Suprapubic skin (tissue), 4 donors: ENCODE results near the gene JPH2. TPM values are rescaled to one million over a fixed set of nuclear protein-coding genes. Genes with fewer than 3 reads are reported as not detected.
A peak's percentile ranks its signal among the peaks of the same experiment; 100 is the strongest.
"Not testable (repeated sequence)": the region's sequence is repeated elsewhere in the genome, so short reads cannot be mapped to it uniquely, and the experiment has no call there.

Experiments used
- DNase-seq, 2 donors: peaks; one replicate each; pipeline ENCODE4 v3.0.0-alpha.2; 2019; ENCODE audit warnings: low spot score in 2 of 2
- H3K27ac ChIP-seq: fragments of 200-600 bp; sonication (generic); one replicate; pipeline ENCODE4 v1.5.1; 2019
- H3K27me3 ChIP-seq: fragments of 200-600 bp; sonication (generic); one replicate; pipeline ENCODE4 v1.5.1; 2019
- H3K36me3 ChIP-seq: fragments of 200-600 bp; sonication (generic); one replicate; pipeline ENCODE4 v1.5.1; 2019
- H3K4me1 ChIP-seq: fragments of 200-600 bp; sonication (generic); one replicate; pipeline ENCODE4 v1.5.1; 2019
- H3K4me3 ChIP-seq: fragments of 200-600 bp; sonication (generic); one replicate; pipeline ENCODE4 v1.5.1; 2019; ENCODE audit warnings: mild to moderate bottlenecking
- H3K9me3 ChIP-seq: fragments of 200-600 bp; sonication (generic); one replicate; pipeline ENCODE4 v1.5.1; 2019
- CTCF ChIP-seq, 2 donors: fragments of 200-600 bp in 1 of 2; fragments of 450-650 bp in 1 of 2; sonication (generic) in 1 of 2; IDR thresholded peaks; one replicate each; pipeline ENCODE4 v1.5.1; 2016 to 2019; ENCODE audit warnings: antibody characterized with exemption in 2 of 2, mild to moderate bottlenecking in 1 of 2, moderate library complexity in 1 of 2
- EP300 ChIP-seq: sonication (generic); formaldehyde crosslinking; IDR thresholded peaks from one replicate; pipeline ENCODE4 v1.6.1; 2017; ENCODE audit warnings: antibody characterized with exemption
- POLR2A ChIP-seq, 2 donors: fragments of 450-650 bp; IDR thresholded peaks; one replicate each; pipeline ENCODE4 v1.6.1; 2017; ENCODE audit warnings: antibody characterized with exemption in 2 of 2, mild to moderate bottlenecking in 2 of 2, moderate library complexity in 2 of 2
- POLR2AphosphoS5 ChIP-seq, 3 donors: sonication (generic); formaldehyde crosslinking; IDR thresholded peaks; one replicate each; pipeline ENCODE4 v1.6.1; 2017; ENCODE audit warnings: antibody characterized with exemption in 3 of 3
- WGBS: methylation state at CpG from one replicate; pipeline ENCODE4 v1.1.5; 2018; 5-methylcytosine and 5-hydroxymethylcytosine counted together
- total RNA-seq, 4 donors: library from RNA; depleted of rRNA; stranded (reverse); fragments of >200 nt; gene quantifications; one replicate each; pipeline ENCODE4 v1.1.0, GENCODE V29; 2016

Gene JPH2
- total RNA-seq, 4 donors from 2014 or later, result 3.8 to 5.0 (median 4.5) TPM

- TF ChIP-seq EP300 (no peak), CTCF (IDR thresholded peaks at IDR 0.05) (no peak), POLR2A (IDR thresholded peaks at IDR 0.05) (no peak), POLR2AphosphoS5 (IDR thresholded peaks at IDR 0.05) (no peak)
- no peaks in the 10 kb centered on the region for H3K9me3 ChIP-seq
- H3K4me3 ChIP-seq, result no peak overlapping the region
- H3K27me3 ChIP-seq, result no peaks in the 10 kb centered on the region
- no peak overlapping the region for H3K27ac ChIP-seq
- peaks cover 6% of the 10 kb centered on the region for H3K4me1 ChIP-seq
- DNase-seq, result no peak
- WGBS, result 82% methylated on average over 2 of the region's 2 CpGs
- H3K36me3 ChIP-seq, result peaks cover 31% of the 10 kb centered on the region
Measured at GRCh38 chr20:44193801-44194200, 6.8 kb upstream of the JPH2 start.

- H3K9me3 ChIP-seq, H3K27me3 ChIP-seq, H3K27ac ChIP-seq, H3K36me3 ChIP-seq, DNase-seq, H3K4me3 ChIP-seq: not testable (repeated sequence)
- 91% methylated on average over 5 of the region's 5 CpGs for WGBS
- H3K4me1 ChIP-seq, result peaks cover 28% of the 10 kb centered on the region
Measured at GRCh38 chr20:44191640-44192039, 4.7 kb upstream of the JPH2 start.

- DNase-seq, H3K4me3 ChIP-seq, H3K36me3 ChIP-seq, H3K9me3 ChIP-seq, H3K27ac ChIP-seq: not testable (repeated sequence)
- peaks cover 11% of the 10 kb centered on the region for H3K27me3 ChIP-seq
- 23% methylated on average over 15 of the region's 15 CpGs for WGBS
- H3K4me1 ChIP-seq, result peaks cover 31% of the 10 kb centered on the region
- peak; percentile 71 to 74 for TF ChIP-seq CTCF (IDR thresholded peaks at IDR 0.05)
Measured at GRCh38 chr20:44190197-44190852, 3.3 kb upstream of the JPH2 start.

- 68% methylated on average over 3 of the region's 6 CpGs for WGBS
- H3K4me3 ChIP-seq, result no peak overlapping the region
- H3K27me3 ChIP-seq, result peaks cover 11% of the 10 kb centered on the region
- H3K36me3 ChIP-seq, result no peaks in the 10 kb centered on the region
- H3K4me1 ChIP-seq, result peaks cover 31% of the 10 kb centered on the region
- no peak overlapping the region for H3K27ac ChIP-seq
- TF ChIP-seq POLR2A (IDR thresholded peaks at IDR 0.05), result no peak
- no peak for TF ChIP-seq EP300
- TF ChIP-seq POLR2AphosphoS5 (IDR thresholded peaks at IDR 0.05), result no peak
- TF ChIP-seq CTCF (IDR thresholded peaks at IDR 0.05), result no peak
- no peak for DNase-seq
- H3K9me3 ChIP-seq, result no peaks in the 10 kb centered on the region
Measured at GRCh38 chr20:44188752-44189151, 1.8 kb upstream of the JPH2 start.

GRCh38 chr20:44187772-44188709, 1.1 kb upstream of the JPH2 start:
- WGBS, result 19% methylated on average over 8 of the region's 8 CpGs
- Histone ChIP-seq H3K27ac (peak overlapping the region; percentile 72), H3K36me3 (no peaks in the 10 kb centered on the region), H3K27me3 (peaks cover 11% of the 10 kb centered on the region), H3K9me3 (no peaks in the 10 kb centered on the region), H3K4me1 (peaks cover 31% of the 10 kb centered on the region), H3K4me3 (peak overlapping the region; percentile 53)
- TF ChIP-seq CTCF (IDR thresholded peaks at IDR 0.05) (no peak), EP300 (no peak), POLR2AphosphoS5 (IDR thresholded peaks at IDR 0.05) (no peak), POLR2A (IDR thresholded peaks at IDR 0.05) (no peak)
- DNase-seq, result no peak
